Choroid plexus epithelial cell (primary cell): ENCODE results near the gene WDR89.

Experiments used
- DNase-seq: peaks from one replicate; pipeline ENCODE4 v3.0.0-alpha.2; 2010; ENCODE audit warnings: low read depth
- H3K4me3 ChIP-seq: 2 replicates; pipeline ENCODE4 v1.5.1; 2011; ENCODE audit warnings: low read depth, mild to moderate bottlenecking, control low read depth, low read length, moderate library complexity
- CTCF ChIP-seq: conservative IDR thresholded peaks from 2 replicates; pipeline ENCODE4 v1.5.1; 2011; ENCODE audit warnings: low read depth, mild to moderate bottlenecking, control low read depth, inconsistent platforms, low read length, moderate library complexity

WDR89 gene

GRCh38 chr14:63641473-63642228 lies at the start of gene WDR89:
Gene WDR89, minus strand, starts transcription at chr14:63641871. Its CDS starts 41,929 bp downstream, at chr14:63599942.
- TF ChIP-seq CTCF = peak; percentile 79
- H3K4me3 ChIP-seq = peak within 1 kb of the TSS; percentile 84
- DNase-seq = peak; percentile 100

- H3K4me3 ChIP-seq = no peak overlapping the region
- DNase-seq = no peak
- no peak for TF ChIP-seq CTCF
These were observed 47.5 kb upstream of the WDR89 start for GRCh38 chr14:63689132-63689531.

GRCh38 chr14:63686926-63687325 lies 45.3 kb upstream of the WDR89 start:
- no peak overlapping the region for H3K4me3 ChIP-seq
- TF ChIP-seq CTCF = no peak
- DNase-seq = no peak

- TF ChIP-seq CTCF = no peak
- DNase-seq = no peak
- H3K4me3 ChIP-seq = no peak overlapping the region
These were observed 43.7 kb upstream of the WDR89 start for GRCh38 chr14:63685401-63685800.

GRCh38 chr14:63682727-63683593 lies 41.3 kb upstream of the WDR89 start:
- no peak for DNase-seq
- no peak overlapping the region for H3K4me3 ChIP-seq
- TF ChIP-seq CTCF = no peak

GRCh38 chr14:63678536-63678935 lies 36.9 kb upstream of the WDR89 start:
- no peak overlapping the region for H3K4me3 ChIP-seq
- no peak for DNase-seq
- no peak for TF ChIP-seq CTCF
